Hepatocyte (in vitro differentiated cells): Measurements from ENCODE around the gene SH3PXD2A. TPM values are rescaled to one million over a fixed set of nuclear protein-coding genes. Genes with fewer than 3 reads are reported as not detected.

Experiments
- DNase-seq: peaks from one replicate; pipeline ENCODE4 v3.0.0-alpha.2; 2016; ENCODE audit warnings: low spot score
- H2AFZ ChIP-seq: fragments of 200-600 bp; sonication (generic); 2 replicates; pipeline ENCODE4 v1.6.0; 2016; ENCODE audit warnings: antibody characterized with exemption, mild to moderate bottlenecking
- H3K27ac ChIP-seq: fragments of 200-600 bp; sonication (generic); 2 replicates; pipeline ENCODE4 v1.5.1; 2016; ENCODE audit warnings: mild to moderate bottlenecking
- H3K27me3 ChIP-seq: fragments of 200-600 bp; sonication (generic); 2 replicates; pipeline ENCODE4 v1.6.1; 2016
- H3K36me3 ChIP-seq: fragments of 200-600 bp; sonication (generic); replicated peaks from 2 replicates; pipeline ENCODE4 v1.5.1; 2016; ENCODE audit warnings: low read depth; ENCODE audit not compliant: insufficient read depth
- H3K4me1 ChIP-seq: fragments of 200-600 bp; sonication (generic); 2 replicates; pipeline ENCODE4 v1.5.1; 2016; ENCODE audit warnings: mild to moderate bottlenecking, moderate library complexity; ENCODE audit not compliant: insufficient read depth
- H3K4me2 ChIP-seq: fragments of 200-600 bp; sonication (generic); 2 replicates; pipeline ENCODE4 v1.6.0; 2016
- H3K4me3 ChIP-seq: fragments of 200-600 bp; sonication (generic); 2 replicates; pipeline ENCODE4 v1.5.1; 2016; ENCODE audit warnings: mild to moderate bottlenecking
- H3K79me2 ChIP-seq: fragments of 200-600 bp; sonication (generic); 2 replicates; pipeline ENCODE4 v1.6.0; 2017; ENCODE audit warnings: mild to moderate bottlenecking
- H3K9me2 ChIP-seq: fragments of 200-600 bp; sonication (generic); replicated peaks from 2 replicates; pipeline ENCODE4 v1.6.0; 2017; ENCODE audit warnings: mild to moderate bottlenecking; ENCODE audit not compliant: insufficient read depth
- H3K9me3 ChIP-seq: fragments of 200-600 bp; sonication (generic); 2 replicates; pipeline ENCODE4 v1.5.1; 2016; ENCODE audit warnings: low read depth, mild to moderate bottlenecking
- H4K20me1 ChIP-seq: fragments of 200-600 bp; sonication (generic); 2 replicates; pipeline ENCODE4 v1.6.0; 2016; ENCODE audit warnings: mild to moderate bottlenecking; ENCODE audit not compliant: insufficient read depth, poor library complexity, severe bottlenecking
- CTCF ChIP-seq: fragments of 200-600 bp; sonication (generic); IDR thresholded peaks from 2 replicates; pipeline ENCODE4 v1.5.1; 2016; ENCODE audit warnings: antibody characterized with exemption, mild to moderate bottlenecking; ENCODE audit not compliant: poor library complexity
- EZH2 ChIP-seq: fragments of 200-600 bp; sonication (generic); IDR thresholded peaks from 2 replicates; pipeline ENCODE4 v1.6.1; 2016; ENCODE audit warnings: antibody characterized with exemption, mild to moderate bottlenecking, borderline replicate concordance
- EZH2phosphoT487 ChIP-seq: fragments of 200-600 bp; sonication (generic); IDR thresholded peaks from one replicate; pipeline ENCODE4 v1.6.1; 2018; ENCODE audit warnings: antibody characterized with exemption, mild to moderate bottlenecking, low read depth, moderate library complexity; ENCODE audit not compliant: unreplicated experiment, severe bottlenecking
- WGBS: methylation state at CpG from one replicate; pipeline ENCODE4 v1.1.6; 2016; ENCODE audit warnings: low lambda C conversion rate; ENCODE audit errors: missing lambda C conversion rate; 5-methylcytosine and 5-hydroxymethylcytosine counted together
- polyA plus RNA-seq: library from polyadenylated mRNA; unstranded; fragments of >200 nt; fragmentation: Nextera tagmentation; extraction: Ambion mirVana; gene quantifications from 2 replicates; pipeline ENCODE4 v1.2.1, GENCODE V29; 2016
- total RNA-seq: library from RNA; depleted of rRNA; stranded (reverse); fragments of >200 nt; gene quantifications from 2 replicates; pipeline ENCODE4 v1.2.3, GENCODE V29; 2014

The SH3PXD2A gene
- total and polyA plus RNA-seq, 2 experiments from 2014 or later: 8.4 to 13.6 TPM

GRCh38 chr10:103555712-103556111 is 299.7 kb downstream of the SH3PXD2A start:
- Histone ChIP-seq H3K9me3 (no peaks in the 10 kb centered on the region), H3K79me2 (no peaks in the 10 kb centered on the region), H3K4me1 (peaks cover 10% of the 10 kb centered on the region), H3K4me3 (peak overlapping the region; percentile 16), H3K9me2 (no peaks in the 10 kb centered on the region), H3K27ac (no peak overlapping the region), H4K20me1 (no peaks in the 10 kb centered on the region), H3K36me3 (no peaks in the 10 kb centered on the region), H2AFZ (no peak overlapping the region), H3K4me2 (peak overlapping the region; percentile 98), H3K27me3 (no peaks in the 10 kb centered on the region)
- no peak for DNase-seq
- no peak for TF ChIP-seq EZH2phosphoT487
- TF ChIP-seq CTCF: no peak
- no peak for TF ChIP-seq EZH2
- WGBS: 70% methylated on average over 11 of the region's 11 CpGs

- peak overlapping the region; percentile 66 for H2AFZ ChIP-seq
These were observed 300.1 kb downstream of the SH3PXD2A start for GRCh38 chr10:103555325-103555649.

GRCh38 chr10:103554488-103555324 is 300.7 kb downstream of the SH3PXD2A start:
- H3K27ac ChIP-seq: no peak overlapping the region
- peaks cover 10% of the 10 kb centered on the region for H3K4me1 ChIP-seq
- no peaks in the 10 kb centered on the region for H3K9me2 ChIP-seq
- H3K27me3 ChIP-seq: no peaks in the 10 kb centered on the region
- WGBS: 9% methylated on average over 9 of the region's 44 CpGs
- TF ChIP-seq EZH2phosphoT487 (no peak), CTCF (no peak), EZH2 (no peak)
- H2AFZ ChIP-seq: peak overlapping the region; percentile 66
- peak overlapping the region; percentile 16 for H3K4me3 ChIP-seq
- H4K20me1 ChIP-seq: no peaks in the 10 kb centered on the region
- H3K9me3 ChIP-seq: no peaks in the 10 kb centered on the region
- H3K4me2 ChIP-seq: peak overlapping the region; percentile 98
- peak; percentile 83 for DNase-seq
- no peaks in the 10 kb centered on the region for H3K79me2 ChIP-seq
- H3K36me3 ChIP-seq: no peaks in the 10 kb centered on the region

More at GRCh38 chr10:103555325-103555649, 300.1 kb downstream of the SH3PXD2A start:
- Histone ChIP-seq H3K27me3 (no peaks in the 10 kb centered on the region), H3K27ac (no peak overlapping the region), H3K4me3 (peak overlapping the region; percentile 16), H3K4me2 (peak overlapping the region; percentile 98), H3K9me2 (no peaks in the 10 kb centered on the region), H3K4me1 (peaks cover 10% of the 10 kb centered on the region), H3K9me3 (no peaks in the 10 kb centered on the region), H3K79me2 (no peaks in the 10 kb centered on the region), H4K20me1 (no peaks in the 10 kb centered on the region), H3K36me3 (no peaks in the 10 kb centered on the region)
- TF ChIP-seq EZH2 (no peak), EZH2phosphoT487 (no peak), CTCF (no peak)
- no CpG with 5 or more reads among the region's 18 CpGs for WGBS
- no peak for DNase-seq
